Measurements from ENCODE around the gene HOXD12.

HOXD12 gene

GRCh38 chr2:176098366-176099158 is 1.0 kb upstream of the HOXD12 start:
- H3K4me3 ChIP-seq (ENCODE audit: low read depth, low read length, poor library complexity, severe bottlenecking), result no peak overlapping the region
- no peaks in the 10 kb centered on the region for H3K79me2 ChIP-seq (ENCODE audit: insufficient read depth, low read length)
- H3K27ac ChIP-seq (ENCODE audit: low read depth, low read length, poor library complexity, severe bottlenecking), result no peak overlapping the region
- no peaks in the 10 kb centered on the region for H3K36me3 ChIP-seq (ENCODE audit: insufficient read depth, low read length)
- H3K9me3 ChIP-seq (ENCODE audit: low read length), result no peaks in the 10 kb centered on the region
- H3K27me3 ChIP-seq (ENCODE audit: insufficient read depth, low read length), result no peaks in the 10 kb centered on the region
- H3K9me2 ChIP-seq (ENCODE audit: low read depth, low read length), result no peaks in the 10 kb centered on the region
- peaks cover 12% of the 10 kb centered on the region for H3K4me1 ChIP-seq (ENCODE audit: insufficient read depth, low read length, severe bottlenecking)
- H3F3A ChIP-seq (ENCODE audit: insufficient read depth, low read length), result no peaks in the 10 kb centered on the region
- H3K9ac ChIP-seq (ENCODE audit: low read length), result no peak overlapping the region
- H3K4me2 ChIP-seq (ENCODE audit: low read length), result no peak overlapping the region
- no peak overlapping the region for H2AFZ ChIP-seq (ENCODE audit: low read length)
- TF ChIP-seq EZH2 (IDR thresholded peaks at IDR 0.05; ENCODE audit: borderline replicate concordance, low read length), result no peak
- TF ChIP-seq CTCF (IDR thresholded peaks at IDR 0.05; ENCODE audit: low read length), result no peak
- H4K20me1 ChIP-seq (ENCODE audit: insufficient read depth, low read length), result no peaks in the 10 kb centered on the region

- Histone ChIP-seq H3K4me3 (ENCODE audit: low read depth, low read length, poor library complexity, severe bottlenecking) (no peak overlapping the region), H3K9ac (ENCODE audit: low read length) (no peak overlapping the region), H3F3A (ENCODE audit: insufficient read depth, low read length) (no peaks in the 10 kb centered on the region), H3K27me3 (ENCODE audit: insufficient read depth, low read length) (no peaks in the 10 kb centered on the region), H3K79me2 (ENCODE audit: insufficient read depth, low read length) (no peaks in the 10 kb centered on the region), H3K4me1 (ENCODE audit: insufficient read depth, low read length, severe bottlenecking) (peaks cover 12% of the 10 kb centered on the region), H3K4me2 (ENCODE audit: low read length) (no peak overlapping the region), H3K9me3 (ENCODE audit: low read length) (no peaks in the 10 kb centered on the region), H3K36me3 (ENCODE audit: insufficient read depth, low read length) (no peaks in the 10 kb centered on the region), H3K27ac (ENCODE audit: low read depth, low read length, poor library complexity, severe bottlenecking) (no peak overlapping the region), H4K20me1 (ENCODE audit: insufficient read depth, low read length) (no peaks in the 10 kb centered on the region), H2AFZ (ENCODE audit: low read length) (no peak overlapping the region), H3K9me2 (ENCODE audit: low read depth, low read length) (no peaks in the 10 kb centered on the region)
- TF ChIP-seq EZH2 (IDR thresholded peaks at IDR 0.05; ENCODE audit: borderline replicate concordance, low read length) (no peak), CTCF (IDR thresholded peaks at IDR 0.05; ENCODE audit: low read length) (no peak)
These were observed 352 bp upstream of the HOXD12 start for GRCh38 chr2:176099159-176099727.

GRCh38 chr2:176100547-176101140 is 1.0 kb downstream of the HOXD12 start:
- no peak overlapping the region for H3K27ac ChIP-seq (ENCODE audit: low read depth, low read length, poor library complexity, severe bottlenecking)
- H3K79me2 ChIP-seq (ENCODE audit: insufficient read depth, low read length), result no peaks in the 10 kb centered on the region
- H3K9ac ChIP-seq (ENCODE audit: low read length), result no peak overlapping the region
- H4K20me1 ChIP-seq (ENCODE audit: insufficient read depth, low read length), result no peaks in the 10 kb centered on the region
- H3K36me3 ChIP-seq (ENCODE audit: insufficient read depth, low read length), result no peaks in the 10 kb centered on the region
- H3K4me3 ChIP-seq (ENCODE audit: low read depth, low read length, poor library complexity, severe bottlenecking), result no peak overlapping the region
- no peak overlapping the region for H2AFZ ChIP-seq (ENCODE audit: low read length)
- H3K9me3 ChIP-seq (ENCODE audit: low read length), result no peaks in the 10 kb centered on the region
- H3K9me2 ChIP-seq (ENCODE audit: low read depth, low read length), result no peaks in the 10 kb centered on the region
- H3F3A ChIP-seq (ENCODE audit: insufficient read depth, low read length), result no peaks in the 10 kb centered on the region
- no peaks in the 10 kb centered on the region for H3K27me3 ChIP-seq (ENCODE audit: insufficient read depth, low read length)
- TF ChIP-seq EZH2 (IDR thresholded peaks at IDR 0.05; ENCODE audit: borderline replicate concordance, low read length) (no peak), CTCF (IDR thresholded peaks at IDR 0.05; ENCODE audit: low read length) (no peak)
- H3K4me1 ChIP-seq (ENCODE audit: insufficient read depth, low read length, severe bottlenecking), result peaks cover 12% of the 10 kb centered on the region
- no peak overlapping the region for H3K4me2 ChIP-seq (ENCODE audit: low read length)
